Eye (tissue), 1 donor: ENCODE results near the gene LINGO1.
A peak's percentile ranks its signal among the peaks of the same experiment; 100 is the strongest.

Experiments
- DNase-seq: peaks from one replicate; pipeline ENCODE4 v3.0.0-alpha.2; 2015

The LINGO1 gene

DNA sequence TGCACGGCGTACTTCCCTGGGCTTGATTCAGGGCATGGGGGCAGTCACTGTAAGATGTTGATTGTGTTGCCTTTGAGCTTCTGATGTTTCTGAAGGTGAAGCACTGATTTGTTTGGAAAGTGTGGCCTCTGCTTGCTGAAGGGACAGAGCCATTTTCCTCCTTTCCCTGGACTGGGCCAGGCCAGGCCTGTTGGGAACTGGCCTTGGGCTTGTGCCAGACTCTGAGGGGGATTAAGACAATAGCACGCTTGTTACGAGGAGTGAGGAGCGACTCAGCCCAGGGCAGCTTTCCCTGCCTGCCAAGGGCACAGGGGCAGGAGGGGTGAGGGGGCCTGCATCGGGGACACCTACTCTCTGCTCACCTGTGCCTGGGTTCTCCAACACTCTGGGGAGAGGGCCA lies 42.9 kb downstream of the LINGO1 start:
- peak; percentile 69 for DNase-seq

DNA sequence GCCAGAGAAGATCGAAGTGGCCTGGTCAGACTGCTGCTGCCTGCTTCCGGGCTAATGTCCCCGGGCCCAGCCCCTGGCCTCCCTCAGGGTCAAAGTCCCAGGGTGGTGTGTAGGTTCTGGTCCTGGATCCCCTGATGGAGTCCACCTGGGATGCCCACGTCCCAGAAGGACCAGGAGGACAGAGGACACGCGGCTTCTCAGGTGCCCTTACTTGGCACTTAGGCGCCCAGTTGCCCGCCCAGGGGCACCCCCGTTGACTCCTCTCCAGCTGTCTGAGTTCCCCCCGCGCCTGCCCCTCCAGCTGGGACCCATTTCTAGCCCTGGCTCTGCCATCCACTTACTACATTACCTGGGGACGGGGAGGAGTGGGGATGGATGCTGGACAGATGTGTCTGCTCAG lies 44.6 kb downstream of the LINGO1 start:
- DNase-seq, result no peak

DNA sequence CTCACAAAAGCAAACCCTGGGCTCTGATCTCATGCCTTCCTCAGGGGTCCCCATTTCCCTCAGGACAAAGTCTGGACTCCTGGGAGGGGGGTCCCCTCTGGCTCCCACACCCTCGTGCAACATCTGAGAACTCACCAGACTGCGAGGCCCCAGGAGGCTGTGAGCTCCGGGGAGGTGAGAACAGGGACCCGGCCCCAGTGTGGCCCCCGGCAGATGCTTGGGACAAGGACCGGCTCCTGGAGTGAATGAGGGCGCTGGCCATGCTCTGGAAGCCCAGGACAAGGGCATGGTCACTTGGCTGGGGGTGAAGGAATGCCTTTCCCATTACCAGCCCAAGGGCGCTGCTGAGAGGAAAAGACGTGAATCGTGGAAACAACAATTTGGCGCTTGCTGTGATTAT lies 48.0 kb downstream of the LINGO1 start:
- DNase-seq, result no peak

DNA sequence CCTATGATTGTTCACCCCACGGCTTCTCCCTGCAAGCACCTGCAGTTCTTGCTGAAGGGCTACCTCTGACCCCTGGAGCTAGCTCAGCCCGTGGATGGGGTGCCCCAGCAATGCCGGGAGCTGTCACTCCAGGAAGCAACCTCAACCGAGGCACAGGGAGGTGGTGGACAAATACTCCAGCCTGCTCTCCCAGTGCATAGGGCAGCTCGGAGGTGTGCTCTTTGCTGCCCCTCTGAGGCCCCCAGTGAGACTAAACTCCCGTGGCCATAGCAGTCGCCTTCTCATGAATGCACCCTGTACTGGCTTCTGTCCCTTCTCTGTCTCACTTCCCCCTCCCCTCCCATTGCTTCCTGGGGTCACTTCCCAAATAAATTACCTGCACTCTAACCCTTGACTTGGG lies 48.5 kb downstream of the LINGO1 start:
- DNase-seq, result no peak

DNA sequence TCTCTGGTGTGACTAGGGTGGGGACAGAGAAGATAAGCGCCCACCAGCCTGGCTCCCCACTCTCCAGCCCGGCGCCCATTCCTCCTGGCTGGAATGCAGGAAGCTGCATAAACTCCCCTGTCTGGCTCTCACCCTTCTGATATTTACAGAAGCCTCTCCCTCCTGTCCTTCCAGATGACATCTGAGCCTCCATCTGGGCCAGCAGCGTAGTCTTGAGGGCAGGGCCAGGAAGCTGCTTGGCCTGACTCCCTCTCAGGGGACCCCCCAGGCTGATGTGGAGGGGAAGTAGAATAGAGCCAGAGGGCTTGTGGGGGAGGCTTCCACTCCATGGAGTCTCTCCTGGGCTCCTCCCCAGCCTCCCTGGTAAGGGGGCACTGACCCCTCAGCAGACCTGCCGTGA lies 49.9 kb downstream of the LINGO1 start:
- DNase-seq, result peak; percentile 50

DNA sequence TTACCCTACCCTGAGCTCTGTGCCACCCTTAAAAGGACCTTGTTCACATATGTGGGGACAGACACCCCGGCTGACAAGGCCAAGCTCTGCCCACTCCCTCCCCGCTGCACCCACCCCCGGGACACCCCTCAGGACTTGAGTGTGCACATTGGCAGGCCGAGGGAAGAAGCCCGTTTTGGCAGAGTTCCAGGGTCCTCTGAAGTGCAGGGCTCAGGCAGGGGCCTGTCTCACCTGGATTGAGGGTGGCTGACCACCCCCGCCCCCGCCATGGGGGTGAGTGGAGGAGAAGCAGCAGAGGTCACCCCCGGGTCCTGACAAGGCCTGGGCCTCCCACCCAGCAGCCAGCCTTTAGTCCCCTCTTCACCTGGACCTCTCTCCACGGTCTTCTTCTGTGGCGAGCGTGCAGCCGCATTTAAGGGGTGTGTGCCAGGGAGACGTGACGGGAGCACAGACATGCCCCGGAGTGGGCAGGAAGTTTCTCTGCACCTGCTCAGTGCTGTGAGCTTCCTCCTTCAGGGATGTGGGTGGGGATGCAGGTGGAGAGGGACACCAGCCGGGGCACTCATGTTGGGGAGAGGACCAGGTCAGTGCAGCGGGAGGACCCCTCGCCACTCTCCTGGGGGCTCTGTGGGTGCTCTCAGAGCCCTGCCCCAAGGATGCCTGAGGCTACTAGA lies 50.7 kb downstream of the LINGO1 start:
- no peak for DNase-seq

DNA sequence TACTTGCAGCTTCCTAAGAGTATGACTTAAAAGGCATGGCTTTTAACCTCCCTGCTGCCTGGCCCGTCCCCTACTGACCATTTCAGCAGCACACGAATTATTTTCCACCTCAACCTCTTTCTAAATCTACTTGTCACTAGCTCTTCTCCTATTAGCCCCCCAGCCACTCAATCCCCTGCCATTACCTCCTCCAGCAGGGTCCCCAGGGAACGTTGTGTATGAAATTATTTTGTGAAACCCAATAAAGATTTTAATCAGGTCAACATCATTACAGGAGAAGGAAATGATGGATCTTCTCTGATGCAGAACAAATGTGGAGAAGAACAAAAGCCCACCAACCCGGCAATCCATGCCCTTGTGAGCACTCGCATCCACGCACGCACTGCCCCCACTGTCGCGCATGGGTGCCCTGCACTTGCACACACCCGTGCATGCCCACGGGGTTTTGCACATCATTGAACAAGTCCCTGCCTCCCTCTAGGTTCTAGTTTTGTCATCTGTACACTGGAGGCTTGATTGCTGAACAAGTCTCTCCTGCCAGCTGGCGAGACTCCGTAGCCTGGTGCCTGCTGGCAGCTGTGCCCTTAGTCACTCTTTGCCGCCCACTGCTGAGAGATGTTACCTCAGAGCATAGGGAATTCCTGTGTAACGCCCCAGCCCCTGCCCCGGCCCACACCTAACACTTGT lies 51.6 kb downstream of the LINGO1 start:
- peak; percentile 85 for DNase-seq

DNA sequence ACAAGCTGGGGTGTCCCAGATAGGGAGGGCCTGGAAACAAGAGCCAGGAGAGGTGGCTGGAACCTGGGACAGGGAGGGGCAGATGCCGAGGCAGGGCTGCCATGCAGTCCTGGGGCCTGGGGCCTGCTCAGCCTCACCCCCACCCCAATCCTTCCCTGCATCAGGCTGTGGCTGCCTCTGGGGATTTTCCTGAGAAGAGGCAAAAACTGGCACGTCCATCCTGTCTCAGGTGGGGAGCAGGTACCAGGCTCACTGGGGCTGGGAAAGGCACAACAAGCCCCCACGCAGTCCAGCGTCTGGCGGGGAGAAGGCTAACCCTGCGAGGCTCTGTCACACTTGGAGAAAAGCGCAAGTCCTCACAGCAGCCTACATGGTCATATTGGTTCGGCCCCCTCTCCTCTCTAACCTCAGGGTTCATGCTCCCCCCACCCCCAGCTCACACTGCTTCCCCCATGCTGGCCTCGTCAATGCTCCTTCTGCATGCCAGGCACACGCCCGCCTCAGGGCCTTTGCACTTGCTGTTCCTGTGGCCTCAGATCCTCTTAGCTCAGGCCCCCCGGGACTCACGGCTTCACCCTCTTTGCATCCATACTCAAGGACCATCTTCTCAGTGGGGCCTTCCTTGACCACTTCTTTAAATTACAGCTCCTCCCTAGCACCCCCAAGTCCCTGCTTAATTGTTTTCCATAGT lies 53.1 kb downstream of the LINGO1 start:
- no peak for DNase-seq

DNA sequence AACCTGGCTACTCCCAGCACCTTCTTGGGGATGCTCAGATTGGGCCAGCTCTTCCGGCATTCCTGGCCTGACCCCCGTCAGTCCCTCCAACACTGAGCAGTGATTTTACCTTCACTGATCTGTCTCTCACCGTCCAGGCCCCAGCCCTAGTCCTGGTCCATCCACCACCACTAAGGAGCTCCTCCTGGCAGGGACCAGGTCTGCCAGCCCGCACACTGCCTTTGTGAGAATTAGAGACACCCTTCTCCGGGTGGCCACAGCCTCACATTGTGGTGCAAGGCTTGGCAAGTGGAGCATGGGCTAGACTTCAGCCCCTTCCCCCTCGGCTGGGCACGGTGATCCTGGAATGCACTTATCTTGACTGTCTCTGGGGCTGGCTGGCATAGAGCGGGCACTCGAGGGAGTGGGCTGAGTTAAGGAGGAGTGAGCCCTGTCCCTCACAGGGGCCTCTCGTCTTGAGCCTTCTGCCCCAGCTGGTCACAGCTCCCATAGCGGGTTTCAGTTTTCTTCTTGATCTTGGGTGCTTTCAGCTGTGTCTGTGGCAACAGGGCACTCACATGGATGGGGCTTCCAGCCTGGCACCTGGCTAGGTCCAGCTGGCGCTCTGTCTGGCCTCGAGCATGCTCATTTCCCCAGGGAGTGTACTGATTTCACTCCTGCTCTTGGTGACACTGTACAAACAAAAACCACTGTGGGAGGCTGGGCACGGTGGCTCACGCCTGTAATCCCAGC lies 53.9 kb downstream of the LINGO1 start:
- DNase-seq, result no peak

DNA sequence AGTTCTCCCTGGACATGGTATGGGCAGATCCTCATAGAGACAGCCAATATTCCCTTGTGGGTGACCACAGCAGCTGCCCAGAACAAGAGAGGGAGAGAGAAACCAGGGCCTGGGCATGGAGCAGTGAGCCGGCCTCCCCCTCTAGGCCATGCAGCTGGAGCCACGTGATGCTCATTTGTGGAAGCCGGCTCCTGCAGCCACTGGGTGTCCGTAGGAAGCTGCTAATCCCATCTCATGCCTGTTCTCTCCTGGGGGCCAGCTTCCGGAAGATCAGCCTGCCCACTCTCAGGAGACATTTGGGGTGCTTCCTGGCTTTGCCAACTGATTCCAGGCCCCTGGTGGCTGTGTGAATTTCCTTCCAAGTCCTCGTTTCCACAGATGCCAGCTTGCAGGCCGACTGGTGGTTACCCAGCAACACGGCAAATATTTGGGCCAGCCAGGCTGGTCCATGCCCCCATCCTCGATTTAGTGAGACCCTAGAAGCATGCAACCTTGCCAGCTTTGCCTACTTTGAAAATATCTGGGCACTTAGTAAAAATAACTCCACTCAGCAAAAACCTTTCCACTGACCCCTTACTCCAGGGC lies 55.3 kb downstream of the LINGO1 start:
- DNase-seq, result peak; percentile 75

DNA sequence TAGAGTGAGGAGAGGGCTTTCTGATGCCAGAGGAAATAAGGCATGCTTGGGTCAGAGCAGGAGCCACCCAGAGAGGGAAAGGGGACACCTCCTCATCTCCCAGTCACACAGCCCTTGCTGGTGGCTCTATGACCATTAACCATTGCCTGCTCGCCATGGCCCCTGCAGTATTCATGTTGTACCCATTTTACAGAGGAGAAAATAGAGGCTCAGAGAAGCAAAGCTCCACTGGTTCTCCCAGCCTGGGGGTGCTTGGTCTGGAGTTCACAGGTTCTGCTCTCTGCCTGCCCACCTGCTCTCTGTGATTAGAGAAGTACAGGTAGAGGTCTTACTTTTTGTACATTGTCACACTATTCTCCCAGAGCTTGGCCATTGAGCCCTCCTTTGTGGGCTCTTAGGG lies 56.2 kb downstream of the LINGO1 start:
- DNase-seq, result no peak

DNA sequence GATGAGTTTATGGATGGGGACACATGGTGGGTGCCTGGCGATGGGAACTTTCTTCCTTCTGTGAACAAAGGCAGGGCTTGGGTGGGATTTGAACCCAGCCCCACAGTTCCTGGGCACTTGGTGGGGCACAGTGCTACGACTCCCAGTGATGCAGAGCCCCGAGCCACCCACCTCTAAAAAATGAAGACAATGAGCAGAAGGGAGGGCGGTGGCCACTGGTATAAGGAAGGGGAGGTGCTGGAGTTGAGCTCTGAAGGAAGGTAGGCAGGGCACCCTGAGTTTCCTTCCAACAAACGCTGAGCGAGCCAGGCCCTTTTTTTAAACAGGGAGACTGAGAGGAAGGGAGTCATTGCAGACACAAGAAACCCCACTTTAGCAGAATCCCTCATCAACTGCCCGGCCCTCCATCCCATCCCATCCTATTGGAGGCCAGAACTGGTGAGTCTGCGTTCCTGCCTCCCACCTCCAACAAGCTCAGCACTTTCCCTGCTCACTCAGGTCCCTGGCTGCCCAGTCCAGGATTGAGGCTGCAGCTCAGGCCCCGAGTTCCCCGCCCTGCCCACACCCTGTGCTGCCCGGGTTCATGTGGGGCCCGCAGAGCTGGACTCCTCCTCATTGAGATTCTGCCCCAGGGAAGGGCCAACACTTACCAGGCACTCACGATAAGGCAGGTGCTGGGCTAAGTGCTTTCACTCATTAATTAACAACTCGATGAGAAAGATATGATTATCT lies 57.3 kb downstream of the LINGO1 start:
- no peak for DNase-seq

DNA sequence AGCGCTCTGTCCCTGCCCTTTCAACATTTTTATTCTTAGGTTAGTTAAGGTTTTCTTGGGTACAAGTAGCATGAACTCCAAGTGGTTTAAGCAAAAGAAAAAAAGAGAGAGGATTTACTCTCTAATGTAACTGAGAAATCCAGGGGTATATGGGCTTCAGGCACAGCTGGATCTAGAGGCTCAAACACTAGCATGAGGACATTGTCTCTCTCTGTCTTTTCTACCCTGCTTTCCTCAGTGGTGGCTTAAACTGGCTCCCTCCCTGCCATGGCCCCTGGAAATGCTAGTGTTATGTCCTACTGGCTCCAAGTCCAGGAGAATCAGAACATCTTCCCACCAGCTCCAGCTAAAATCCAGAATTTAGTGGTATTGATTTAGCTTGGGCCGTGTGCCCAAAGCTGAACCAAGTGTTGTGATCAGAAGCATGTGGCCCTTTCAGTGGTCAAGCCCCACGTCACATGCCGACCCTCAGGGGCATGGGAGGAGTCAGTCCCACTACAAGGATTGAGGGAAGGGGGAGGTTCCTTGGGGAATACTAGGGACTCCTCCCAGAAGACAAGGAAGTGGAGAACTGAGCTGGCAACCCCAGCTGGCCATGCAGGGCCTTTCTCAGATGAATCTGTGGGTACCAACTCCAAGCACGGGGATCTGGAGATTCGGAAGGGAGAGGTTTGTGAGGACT lies 58.0 kb downstream of the LINGO1 start:
- DNase-seq, result no peak

DNA sequence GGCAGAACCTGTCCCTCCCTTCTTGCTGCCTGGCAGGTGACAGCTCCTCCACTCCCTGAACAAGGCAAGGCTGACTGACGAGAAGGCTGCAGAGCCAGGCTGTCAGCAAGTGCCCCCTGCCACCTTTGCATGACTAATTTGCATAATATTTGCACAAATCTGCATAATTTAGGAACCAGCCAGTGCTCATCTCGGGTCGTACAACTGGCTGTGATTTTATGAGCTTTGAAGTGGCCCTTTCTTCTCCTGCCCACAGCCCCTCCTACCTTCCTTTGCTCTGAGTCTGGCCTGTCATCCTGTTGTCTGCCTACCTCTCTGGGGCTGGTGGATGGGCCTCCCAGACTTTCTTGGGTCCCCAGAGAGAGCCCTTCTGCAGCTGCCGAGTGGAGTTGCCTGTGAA lies 58.9 kb downstream of the LINGO1 start:
- no peak for DNase-seq

DNA sequence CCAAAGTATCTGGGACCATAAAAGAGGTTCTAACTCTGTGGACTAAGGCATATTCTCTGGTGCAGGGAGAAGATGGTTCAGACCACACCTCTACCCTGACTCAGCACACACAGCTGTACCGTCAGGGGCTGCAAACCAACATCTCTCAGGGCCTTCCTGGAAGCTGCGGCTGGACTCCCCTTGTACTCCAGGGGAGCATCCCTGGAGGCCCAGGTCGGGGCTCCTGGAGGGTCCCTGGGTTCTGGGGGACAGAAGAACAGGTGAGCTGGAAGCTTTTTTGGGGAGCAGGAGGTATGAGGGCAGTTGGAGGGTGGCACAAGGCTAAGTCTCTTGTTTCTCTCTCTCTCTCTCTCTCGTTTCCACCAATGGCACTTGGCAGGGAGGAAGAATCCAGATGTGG lies 60.5 kb downstream of the LINGO1 start:
- DNase-seq, result no peak

DNA sequence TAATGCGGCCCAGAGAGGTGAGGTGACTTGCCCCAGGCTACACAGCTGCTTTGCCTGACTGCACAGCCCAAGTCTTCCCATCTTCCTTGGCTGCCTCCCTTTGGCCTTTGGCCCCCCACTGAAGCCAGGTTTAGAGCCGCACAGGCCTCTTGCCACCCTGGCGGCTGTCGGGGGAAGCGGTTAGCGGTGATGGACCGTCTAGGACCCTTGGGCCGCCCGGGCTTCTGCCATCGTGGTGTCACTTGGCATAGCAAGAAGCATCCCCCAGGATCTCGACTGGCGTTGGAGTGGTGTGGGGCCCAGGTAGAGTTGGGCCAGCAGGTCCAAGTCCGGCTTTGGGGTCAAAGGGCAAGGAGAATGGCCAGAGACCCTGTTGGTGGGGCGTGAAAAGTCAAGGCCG lies 61.0 kb downstream of the LINGO1 start:
- DNase-seq, result no peak

DNA sequence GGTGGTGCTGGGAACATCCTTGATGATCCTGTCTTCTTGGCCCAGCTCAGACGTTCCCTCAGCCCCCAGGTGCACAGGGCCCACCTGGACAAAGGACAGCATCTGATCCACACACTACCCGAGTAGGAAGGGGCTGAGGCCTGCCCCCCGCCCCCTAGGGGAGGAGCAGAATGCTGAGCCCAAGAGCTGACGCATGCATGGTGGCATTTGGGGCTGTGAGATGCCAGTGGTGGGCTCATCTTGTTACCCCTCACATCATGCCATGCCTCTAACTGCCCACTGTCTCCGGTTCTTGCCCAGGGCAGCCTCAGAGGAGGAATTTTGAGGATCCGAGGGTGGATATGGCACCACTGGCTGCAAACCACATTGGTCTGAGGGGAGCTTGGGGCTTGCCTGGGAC lies 61.5 kb downstream of the LINGO1 start:
- no peak for DNase-seq

DNA sequence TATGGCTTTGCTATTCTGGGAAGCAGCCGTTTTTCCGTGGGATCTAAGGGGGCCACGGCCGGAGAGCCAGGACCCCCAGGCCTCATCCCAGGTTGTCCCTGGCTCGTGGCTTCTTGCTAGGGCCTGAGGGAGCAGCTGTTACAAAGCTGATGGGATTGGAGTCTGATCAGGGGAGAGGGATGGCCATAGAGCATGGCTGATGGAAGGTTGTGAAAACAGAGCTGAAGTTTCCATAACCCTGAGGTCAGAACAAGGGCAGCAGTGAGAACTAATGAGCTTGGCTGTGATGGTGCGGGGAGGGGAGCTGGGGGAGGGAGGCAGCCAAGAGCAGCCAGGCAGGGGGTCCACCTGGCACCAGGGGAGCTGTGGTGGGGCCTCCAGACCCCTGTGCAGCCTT lies 63.0 kb downstream of the LINGO1 start:
- DNase-seq, result peak; percentile 93

DNA sequence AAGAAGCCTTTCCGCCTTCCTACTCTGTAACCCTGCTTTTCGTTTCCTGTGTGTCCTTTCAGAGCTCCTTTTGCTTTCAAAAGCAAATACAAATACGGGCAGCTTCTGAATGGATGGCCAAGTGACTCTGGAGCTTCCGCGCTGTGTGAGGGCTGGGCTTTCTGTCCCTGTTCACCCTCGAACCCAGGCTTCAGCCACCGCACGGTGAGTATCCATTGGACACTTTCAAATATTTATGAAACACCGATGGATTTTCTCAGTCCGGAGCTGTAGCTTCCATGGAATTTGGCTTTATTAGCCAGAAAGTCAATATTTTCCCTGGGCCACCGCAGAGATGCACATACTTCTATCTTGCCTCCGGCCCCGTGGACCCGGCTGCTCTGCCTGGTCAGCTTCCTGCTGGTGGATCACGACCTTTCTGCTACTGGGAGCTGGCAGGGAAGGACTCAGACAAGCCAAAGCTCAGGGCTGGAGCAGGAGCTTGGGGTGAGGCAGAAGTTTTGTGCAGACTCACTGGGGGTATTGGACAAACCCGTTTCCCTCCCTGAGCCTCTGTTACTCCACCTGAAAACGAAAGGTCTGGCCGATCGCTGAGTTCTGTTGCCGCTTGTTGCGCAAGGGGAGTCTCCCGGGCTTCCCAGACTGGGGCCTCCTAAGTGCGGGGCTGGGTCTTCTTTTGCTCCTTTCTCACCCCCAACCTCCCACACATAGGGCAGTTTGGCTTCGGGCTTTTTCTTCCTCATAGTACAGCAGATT lies 63.6 kb downstream of the LINGO1 start:
- no peak for DNase-seq

DNA sequence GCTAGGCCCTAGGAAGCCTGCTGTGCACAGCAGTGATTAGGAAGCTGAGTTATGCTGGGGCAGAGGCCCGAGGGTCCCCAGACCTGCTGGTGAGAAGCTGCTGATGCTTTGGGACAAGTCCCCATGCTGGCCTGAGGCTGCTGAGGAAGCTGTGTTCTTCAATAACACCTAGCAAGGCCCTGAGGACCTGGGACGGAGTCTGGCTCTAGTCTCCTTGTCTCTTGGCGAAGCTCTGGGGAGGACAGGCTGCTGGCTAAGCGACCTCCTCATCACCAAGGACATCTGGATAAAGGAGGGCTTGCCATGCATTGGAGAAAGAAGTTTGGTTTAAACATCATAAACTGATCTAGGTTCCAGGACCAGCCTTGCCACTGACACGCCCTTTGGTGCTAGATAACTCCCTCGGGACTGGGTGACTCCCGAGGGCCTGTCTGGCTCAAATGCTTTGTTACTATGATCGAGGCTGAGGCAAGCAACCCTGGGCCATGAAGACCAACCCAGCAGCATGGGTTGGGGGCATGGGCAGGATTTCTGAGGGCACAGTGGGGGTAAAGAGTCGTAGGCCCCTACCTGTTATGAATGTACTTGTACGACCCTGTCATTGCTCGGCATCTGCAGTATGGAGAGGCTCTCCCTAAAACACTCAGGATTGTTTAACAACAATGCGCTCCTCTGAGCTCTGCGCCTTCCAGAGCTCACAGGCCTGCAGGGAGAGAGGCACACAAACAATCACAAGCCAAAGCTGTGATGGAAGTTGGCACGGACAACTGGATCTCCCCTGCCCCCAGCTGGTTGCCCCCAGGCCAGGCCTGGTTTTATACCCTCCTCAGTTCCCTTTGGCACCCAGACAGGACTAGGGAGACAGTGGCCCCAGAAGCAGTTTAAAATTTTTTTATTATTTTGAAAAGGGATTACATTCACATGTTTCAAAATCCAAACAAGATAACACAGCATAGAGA lies 64.4 kb downstream of the LINGO1 start:
- peak; percentile 54 for DNase-seq
